OCI-LY3 (cell line): ENCODE measurements around the gene SP8.

Source experiments
- H2AFZ ChIP-seq: fragments of 200-600, 300-600 bp; shearing (Covaris generic); 2 replicates; pipeline ENCODE4 v1.6.0; 2014; ENCODE audit warnings: antibody characterized with exemption, low read depth, low read length
- H3K27ac ChIP-seq: fragments of 200-600, 300-600 bp; sonication (generic); 2 replicates; pipeline ENCODE4 v1.5.1; 2014; ENCODE audit warnings: mild to moderate bottlenecking, low read length, moderate library complexity, mixed read lengths
- H3K27me3 ChIP-seq: fragments of 200-600, 300-600 bp; sonication (generic); 2 replicates; pipeline ENCODE4 v1.6.1; 2014; ENCODE audit warnings: low read depth, low read length, mixed read lengths
- H3K36me3 ChIP-seq: fragments of 200-600, 300-600 bp; sonication (generic); replicated peaks from 2 replicates; pipeline ENCODE3; 2014; ENCODE audit warnings: low read depth, low read length, mixed read lengths
- H3K4me1 ChIP-seq: fragments of 300-600, 200-600 bp; sonication (generic); 2 replicates; pipeline ENCODE4 v1.6.1; 2014; ENCODE audit warnings: low read length, mixed read lengths
- H3K4me2 ChIP-seq: fragments of 200-600, 300-600 bp; sonication (generic); 2 replicates; pipeline ENCODE4 v1.6.1; 2014; ENCODE audit warnings: low read length, mixed read lengths
- H3K4me3 ChIP-seq: fragments of 300-600, 200-600 bp; sonication (generic); 2 replicates; pipeline ENCODE4 v1.5.1; 2014; ENCODE audit warnings: antibody characterized with exemption, mild to moderate bottlenecking, low read length, moderate library complexity
- H3K79me2 ChIP-seq: fragments of 300-600, 200-600 bp; shearing (Covaris generic); 2 replicates; pipeline ENCODE4 v1.6.1; 2014; ENCODE audit warnings: mild to moderate bottlenecking, low read length, mixed read lengths
- H3K9ac ChIP-seq: fragments of 300-600, 200-600 bp; shearing (Covaris generic); 2 replicates; pipeline ENCODE4 v1.6.0; 2014; ENCODE audit warnings: mild to moderate bottlenecking, low read length, moderate library complexity
- H3K9me3 ChIP-seq: fragments of 200-600, 300-600 bp; shearing (Covaris generic); 2 replicates; pipeline ENCODE4 v1.6.1; 2014; ENCODE audit warnings: low read length, mixed read lengths; ENCODE audit not compliant: insufficient read depth
- H4K20me1 ChIP-seq: fragments of 200-600, 300-600 bp; sonication (generic); 2 replicates; pipeline ENCODE4 v1.6.1; 2016; ENCODE audit warnings: low read length, mixed read lengths; ENCODE audit not compliant: insufficient read depth
- CTCF ChIP-seq: fragments of 200-600, 300-600 bp; sonication (generic); IDR thresholded peaks from 2 replicates; pipeline ENCODE4 v1.5.1; 2014; ENCODE audit warnings: antibody characterized with exemption, low read length, low read depth
- EZH2phosphoT487 ChIP-seq: fragments of 200-600 bp; shearing (Covaris generic); IDR thresholded peaks from 2 replicates; pipeline ENCODE4 v1.6.1; 2018; ENCODE audit warnings: antibody characterized with exemption, mixed run types, low read depth

Gene SP8

GRCh38 chr7:20786049-20786412 lies 655 bp downstream of the SP8 start:
- Histone ChIP-seq H3K4me3 (no peak overlapping the region), H3K9me3 (no peaks in the 10 kb centered on the region), H3K79me2 (no peaks in the 10 kb centered on the region), H3K36me3 (no peaks in the 10 kb centered on the region), H3K4me1 (no peaks in the 10 kb centered on the region), H3K27me3 (no peaks in the 10 kb centered on the region), H3K4me2 (no peak overlapping the region), H4K20me1 (no peaks in the 10 kb centered on the region), H3K27ac (no peak overlapping the region), H2AFZ (no peak overlapping the region), H3K9ac (no peak overlapping the region)
- TF ChIP-seq CTCF (no peak), EZH2phosphoT487 (no peak)

GRCh38 chr7:20785157-20786048 lies 1.3 kb downstream of the SP8 start:
- Histone ChIP-seq H3K27ac (no peak overlapping the region), H4K20me1 (no peaks in the 10 kb centered on the region), H3K4me1 (no peaks in the 10 kb centered on the region), H3K27me3 (no peaks in the 10 kb centered on the region), H2AFZ (no peak overlapping the region), H3K9ac (no peak overlapping the region), H3K4me3 (no peak overlapping the region), H3K4me2 (no peak overlapping the region), H3K79me2 (no peaks in the 10 kb centered on the region), H3K9me3 (no peaks in the 10 kb centered on the region), H3K36me3 (no peaks in the 10 kb centered on the region)
- TF ChIP-seq CTCF (no peak), EZH2phosphoT487 (no peak)

GRCh38 chr7:20784388-20785156 lies 2.1 kb downstream of the SP8 start:
- Histone ChIP-seq H3K36me3 (no peaks in the 10 kb centered on the region), H3K4me2 (no peak overlapping the region), H3K79me2 (no peaks in the 10 kb centered on the region), H3K4me3 (no peak overlapping the region), H2AFZ (no peak overlapping the region), H3K4me1 (no peaks in the 10 kb centered on the region), H3K27me3 (no peaks in the 10 kb centered on the region), H3K27ac (no peak overlapping the region), H3K9ac (no peak overlapping the region), H3K9me3 (no peaks in the 10 kb centered on the region), H4K20me1 (no peaks in the 10 kb centered on the region)
- no peak for TF ChIP-seq CTCF
- TF ChIP-seq EZH2phosphoT487 = no peak

- H3K4me1 ChIP-seq = no peaks in the 10 kb centered on the region
- TF ChIP-seq EZH2phosphoT487 (no peak), CTCF (no peak)
- H3K9ac ChIP-seq = no peak overlapping the region
- H3K79me2 ChIP-seq = no peaks in the 10 kb centered on the region
- H3K9me3 ChIP-seq = no peaks in the 10 kb centered on the region
- H3K27ac ChIP-seq = no peak overlapping the region
- H3K36me3 ChIP-seq = no peaks in the 10 kb centered on the region
- no peaks in the 10 kb centered on the region for H3K27me3 ChIP-seq
- H3K4me2 ChIP-seq = no peak overlapping the region
- no peak overlapping the region for H2AFZ ChIP-seq
- H3K4me3 ChIP-seq = no peak overlapping the region
- H4K20me1 ChIP-seq = no peaks in the 10 kb centered on the region
Measured at GRCh38 chr7:20783700-20784387, 2.8 kb downstream of the SP8 start.
